Cerebellar cortex (tissue), 1 donor: ENCODE measurements around the gene DQX1.
A peak's percentile ranks its signal among the peaks of the same experiment; 100 is the strongest.

Experiments used
- DNase-seq: peaks from one replicate; pipeline ENCODE4 v3.0.0-alpha.2; 2015; ENCODE audit warnings: low spot score

Gene DQX1

DNA sequence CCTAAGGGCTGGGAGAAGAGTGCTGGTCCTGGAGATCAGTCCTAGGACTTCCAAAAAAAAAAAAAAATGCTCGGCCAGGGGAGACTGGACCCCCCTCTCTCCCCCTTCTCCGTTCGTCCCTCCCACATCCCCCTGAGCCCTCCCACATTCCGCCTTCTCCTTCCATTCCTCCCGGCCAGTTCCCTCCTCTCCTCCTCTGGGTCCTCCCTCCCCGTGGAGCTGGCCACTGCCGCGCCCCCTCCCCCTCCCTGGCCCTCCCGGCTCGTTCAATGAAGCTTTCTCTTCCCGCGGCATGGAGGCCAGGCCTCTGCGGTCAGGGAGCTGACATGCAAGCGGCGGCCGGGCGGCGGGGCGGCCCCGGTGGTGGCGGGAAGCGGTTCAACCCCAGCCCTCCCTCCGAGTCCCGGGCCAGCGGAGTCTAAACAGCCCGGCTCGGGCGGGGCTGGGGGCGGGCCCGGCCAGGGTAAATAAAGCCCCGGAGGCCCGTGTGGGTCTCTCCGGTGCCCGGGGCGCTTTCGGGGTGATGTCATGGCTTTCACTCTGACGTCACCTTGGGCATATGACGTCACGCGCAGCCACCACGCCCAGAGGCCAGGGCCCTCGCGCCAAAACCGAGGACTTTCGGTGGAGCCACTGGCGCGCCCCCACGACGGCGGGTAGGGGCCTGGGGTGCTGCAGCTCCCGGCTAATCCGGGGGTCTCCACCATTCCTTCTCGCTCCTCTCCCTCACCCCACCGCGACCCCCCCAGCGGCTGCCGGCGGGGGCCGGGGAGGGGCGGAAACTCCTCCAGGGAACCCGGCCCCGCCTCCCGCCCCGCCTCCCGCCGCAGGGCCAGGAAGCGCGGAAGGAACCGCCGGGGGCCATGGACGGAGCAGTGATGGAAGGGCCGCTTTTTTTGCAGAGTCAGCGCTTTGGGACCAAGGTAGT, 28.1 kb upstream of the DQX1 start, which contains the start of the genes DOK1 and LOXL3:
DOK1 (plus strand) TSS at position 829 of the 928 bp plus-strand sequence; CDS start at position 864, 35 bp downstream.
LOXL3 (minus strand) TSS at position 51 of the 928 bp plus-strand sequence. CDS start 1,308 bp downstream, outside the sequence.
- peak; percentile 67 for DNase-seq

DNA sequence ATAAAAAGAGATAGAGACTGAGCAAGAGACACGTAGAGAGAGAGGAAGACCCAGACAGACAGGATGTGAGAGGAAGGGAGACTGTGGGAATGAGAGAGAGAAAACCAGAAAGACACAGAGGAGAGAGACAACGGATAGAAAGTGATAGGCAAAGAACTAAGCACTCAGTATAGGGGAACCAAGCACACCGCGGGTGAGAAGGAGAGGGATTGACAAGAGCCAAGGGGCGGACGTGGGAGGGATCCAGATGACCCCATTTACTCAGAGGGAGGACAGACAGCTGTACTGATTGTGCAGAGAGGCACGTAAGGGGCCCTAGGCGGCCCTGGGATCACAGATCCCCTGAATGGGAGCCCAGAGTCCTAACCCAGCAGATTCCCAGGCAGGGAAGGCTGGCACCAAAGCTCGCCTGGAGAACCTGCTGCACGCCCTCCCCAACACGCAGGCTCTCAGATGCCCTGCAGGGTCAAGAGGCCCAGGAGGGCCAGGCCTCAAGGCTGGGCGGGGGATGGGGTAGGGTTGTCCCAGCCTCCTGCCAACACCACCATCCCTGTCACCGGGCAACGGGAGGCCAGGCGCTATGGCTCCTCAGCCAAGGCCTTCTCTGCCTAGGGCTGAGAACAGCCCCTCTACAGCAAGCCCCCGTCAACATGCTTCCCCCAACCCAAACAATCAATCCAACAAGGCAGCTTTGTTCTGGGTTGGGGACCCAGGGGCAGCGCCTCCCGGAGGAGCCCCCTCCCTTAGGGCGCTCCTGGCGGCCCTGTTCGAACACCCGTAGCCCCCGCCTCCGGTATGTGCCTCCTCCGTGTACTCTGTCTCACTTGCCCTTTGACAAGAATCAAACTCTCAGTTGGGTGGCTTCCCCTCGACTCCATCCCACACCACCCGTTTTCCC, 27.1 kb upstream of the DQX1 start:
- no peak for DNase-seq

DNA sequence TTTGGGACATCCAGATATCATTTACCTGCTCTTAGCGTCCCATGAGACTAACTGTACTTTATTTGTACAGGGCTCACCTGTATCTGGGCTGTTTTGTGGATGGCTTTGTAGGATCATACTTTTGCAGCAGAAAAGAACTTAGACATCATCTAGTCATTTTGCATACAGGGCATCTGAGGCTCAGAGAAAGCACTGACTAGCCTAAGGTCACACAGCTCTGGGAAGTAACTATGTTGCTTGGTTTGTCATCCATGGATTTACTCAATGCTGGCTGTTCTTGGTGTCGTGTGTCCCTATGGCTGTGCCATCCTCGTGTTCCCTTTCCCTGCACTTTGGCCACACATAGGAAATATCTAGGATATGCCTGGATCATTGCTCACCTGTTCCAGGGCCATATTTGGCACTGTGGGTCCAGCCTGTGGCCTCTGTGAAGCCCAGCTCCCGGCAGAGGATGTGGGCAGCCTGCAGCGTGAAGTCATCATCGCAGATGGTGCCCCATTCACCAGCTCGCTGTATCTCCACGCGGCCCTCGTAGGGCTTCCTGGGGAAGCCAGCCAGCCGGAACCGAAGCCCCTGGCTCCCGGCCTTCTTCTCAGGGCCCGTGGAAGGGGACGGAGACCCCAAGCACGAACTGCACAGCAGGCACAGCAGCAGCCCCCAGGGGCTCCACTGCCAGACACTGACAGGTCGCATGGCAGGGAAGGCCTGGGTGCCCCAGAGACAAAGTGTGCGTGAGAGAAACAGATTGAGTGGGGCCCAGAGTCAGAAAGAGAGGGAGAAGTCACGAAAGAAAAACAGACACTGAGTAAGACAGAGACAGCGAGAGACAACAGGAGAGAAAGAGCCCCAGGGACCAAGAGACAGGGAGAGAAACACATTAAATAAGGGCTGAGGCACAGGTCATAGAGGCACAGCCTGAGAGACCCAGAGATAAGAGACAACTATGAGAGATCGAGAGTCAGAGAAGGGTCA, 26.2 kb upstream of the DQX1 start:
- DNase-seq, result no peak

DNA sequence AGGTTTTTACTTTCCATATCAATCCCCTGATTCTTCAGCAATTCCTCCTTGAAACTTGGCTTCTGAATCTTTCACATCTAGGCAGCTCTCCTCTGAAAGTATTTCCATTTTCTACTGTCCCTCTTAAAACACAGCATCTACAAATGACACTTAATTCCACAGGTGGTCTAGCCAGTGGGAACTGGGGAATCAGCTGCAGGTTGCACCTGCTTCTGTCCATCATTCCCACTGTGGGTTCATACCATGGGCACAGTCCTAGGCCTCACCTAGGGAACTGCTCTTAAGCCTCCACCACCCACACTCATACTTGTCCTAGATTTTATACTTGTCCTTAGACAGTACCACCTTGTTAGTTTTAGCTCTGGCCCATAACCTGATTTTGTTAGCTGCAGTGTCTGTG, 25.5 kb upstream of the DQX1 start:
- no peak for DNase-seq

DNA sequence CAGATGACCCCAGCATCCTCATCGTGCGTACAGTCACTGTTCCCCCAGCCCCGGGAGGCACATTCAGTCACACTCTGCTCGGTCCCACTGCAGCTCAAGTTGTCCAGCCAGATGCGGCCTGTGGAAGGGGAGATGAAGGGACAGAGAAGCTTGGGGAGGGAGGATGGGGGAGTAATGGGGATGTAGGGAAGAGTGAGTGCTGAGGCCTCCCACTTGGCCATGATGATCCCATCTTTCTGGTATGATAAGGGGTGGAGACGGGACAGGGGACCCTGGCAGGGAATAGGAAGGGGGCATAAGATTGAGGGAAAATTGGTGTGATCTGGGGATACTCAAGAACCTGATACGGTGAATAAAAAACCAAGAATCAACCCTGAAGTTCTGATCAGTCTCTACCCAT, 24.2 kb upstream of the DQX1 start:
- DNase-seq, result no peak

DNA sequence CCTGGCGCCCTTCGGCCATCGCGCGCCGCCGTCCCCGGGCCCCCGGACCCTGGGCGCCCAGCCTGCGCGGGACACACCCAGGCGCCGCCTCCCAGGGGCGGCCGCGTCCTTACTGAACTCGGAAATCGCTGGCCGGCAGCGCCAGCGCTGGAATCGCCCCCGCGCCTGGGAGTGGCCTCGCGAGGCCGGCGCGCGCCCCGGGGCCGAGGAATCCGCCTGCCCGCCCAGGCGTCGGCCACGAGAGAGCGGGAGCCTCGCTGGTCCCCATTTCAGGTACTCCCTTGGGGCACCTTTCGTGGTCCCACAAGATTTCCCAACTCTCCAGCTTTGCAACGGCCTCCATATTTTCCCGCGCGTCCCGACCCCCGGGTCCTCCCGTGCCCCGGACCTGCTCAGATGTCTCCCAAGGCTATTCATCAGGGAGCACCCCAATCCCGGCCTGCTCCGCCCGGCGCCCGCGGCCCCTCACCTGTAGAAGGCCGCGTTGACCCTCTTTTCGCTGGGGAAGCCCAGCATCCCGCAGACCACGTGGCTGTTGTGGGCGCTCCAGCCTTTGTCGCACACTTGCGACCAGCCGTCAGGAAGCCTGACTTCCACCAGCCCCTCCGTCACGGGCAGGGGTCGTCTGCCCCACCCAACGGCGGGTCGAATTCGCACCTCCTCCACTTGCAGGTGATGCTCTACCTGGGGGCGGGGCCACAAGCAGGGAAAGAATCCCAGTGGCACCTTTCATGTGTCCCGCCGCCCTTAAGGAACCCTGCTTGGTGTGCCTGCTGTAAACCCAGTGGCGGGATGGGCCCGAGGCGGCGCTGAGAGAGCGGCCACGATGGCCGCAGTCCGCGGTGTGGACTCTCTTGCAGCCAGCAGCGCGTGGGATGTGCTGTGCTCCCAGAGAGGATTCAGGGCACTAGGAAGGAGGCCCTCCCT, 23.1 kb upstream of the DQX1 start:
- DNase-seq, result no peak

DNA sequence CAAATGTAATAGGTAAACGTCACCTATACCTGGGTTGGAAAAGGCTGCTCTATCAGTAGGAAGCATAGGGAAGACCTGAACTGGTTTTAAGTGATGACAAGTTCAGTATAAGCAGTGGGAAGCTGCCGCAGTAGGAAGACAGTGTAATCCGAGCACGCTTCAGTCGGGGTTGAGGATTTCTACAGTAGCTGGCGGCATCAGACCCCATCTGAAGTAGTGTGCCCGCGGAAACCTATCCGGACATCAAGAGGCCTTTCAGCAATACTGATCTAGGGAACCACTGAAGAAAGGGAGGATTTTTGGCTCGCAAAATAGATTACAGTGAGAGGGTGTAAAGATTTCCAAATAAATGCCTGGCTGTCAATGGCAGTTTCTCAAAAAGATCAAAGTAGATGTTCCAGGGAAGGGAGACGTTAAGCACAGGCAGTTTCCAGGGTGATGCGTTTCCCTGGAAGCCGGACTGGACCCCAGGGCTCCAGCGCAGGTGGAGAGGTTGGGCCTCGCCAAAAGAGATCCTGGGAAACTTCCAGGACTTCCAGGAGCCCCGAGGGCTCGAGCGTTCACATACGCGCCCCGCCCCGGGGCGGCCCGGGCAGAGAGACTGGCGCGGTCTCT, 22.4 kb upstream of the DQX1 start:
- DNase-seq, result no peak

DNA sequence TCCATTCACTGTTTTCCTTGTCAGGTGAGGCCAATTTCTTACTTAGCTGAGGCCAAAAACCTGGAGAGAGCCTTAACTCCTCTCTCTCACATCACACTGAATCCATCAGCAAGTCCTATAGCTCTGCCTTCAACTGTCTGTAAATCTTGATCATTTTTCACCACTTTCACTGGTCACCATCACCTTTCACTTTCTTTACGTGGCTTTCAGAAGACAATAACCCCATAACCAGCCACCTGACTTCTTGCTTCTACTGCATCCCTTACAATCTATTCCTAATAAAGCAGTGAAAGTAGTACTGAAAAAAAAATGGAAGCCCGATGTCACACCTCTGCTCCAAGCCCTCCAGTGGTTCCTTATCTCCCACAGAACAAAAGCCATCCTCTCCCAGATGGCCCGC, 20.0 kb upstream of the DQX1 start:
- DNase-seq, result no peak

DNA sequence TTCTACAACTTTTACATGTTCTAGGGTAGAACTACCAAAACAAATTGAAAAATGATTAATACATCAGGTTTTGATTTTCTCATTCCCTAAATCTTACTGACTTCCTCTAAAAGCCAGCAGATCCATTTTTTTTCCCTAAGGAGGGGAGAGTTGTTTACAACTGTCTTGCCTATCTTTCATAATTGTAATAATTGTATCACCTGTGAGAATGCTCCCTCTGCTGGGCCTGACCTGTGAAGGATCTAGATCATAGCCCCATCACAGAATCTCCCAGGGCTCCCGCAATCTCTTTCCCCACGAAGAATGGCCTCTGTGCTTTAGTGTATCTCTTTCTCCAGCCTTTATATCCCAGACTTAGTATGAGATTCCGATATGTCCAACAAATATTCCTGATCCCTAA, 18.6 kb upstream of the DQX1 start:
- DNase-seq, result no peak

DNA sequence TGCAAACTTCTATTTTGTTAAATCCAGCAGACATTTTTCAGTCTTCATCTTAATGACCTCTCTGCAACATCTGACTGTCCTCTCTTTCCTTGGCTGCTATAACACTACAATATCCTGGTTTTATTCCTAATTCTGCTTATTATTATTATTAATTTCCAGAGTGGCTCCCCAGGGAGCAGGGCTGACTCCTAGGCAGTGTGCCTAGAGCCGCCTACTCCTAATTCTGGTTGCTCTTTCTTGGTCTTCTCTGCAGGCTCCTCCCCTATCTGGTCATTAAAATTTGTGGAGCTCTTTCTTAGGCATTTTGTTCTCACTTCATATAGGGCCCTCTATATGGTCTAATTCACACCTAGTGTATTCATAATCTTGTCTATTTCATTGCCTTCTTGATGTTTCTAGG, 16.9 kb upstream of the DQX1 start:
- no peak for DNase-seq

DNA sequence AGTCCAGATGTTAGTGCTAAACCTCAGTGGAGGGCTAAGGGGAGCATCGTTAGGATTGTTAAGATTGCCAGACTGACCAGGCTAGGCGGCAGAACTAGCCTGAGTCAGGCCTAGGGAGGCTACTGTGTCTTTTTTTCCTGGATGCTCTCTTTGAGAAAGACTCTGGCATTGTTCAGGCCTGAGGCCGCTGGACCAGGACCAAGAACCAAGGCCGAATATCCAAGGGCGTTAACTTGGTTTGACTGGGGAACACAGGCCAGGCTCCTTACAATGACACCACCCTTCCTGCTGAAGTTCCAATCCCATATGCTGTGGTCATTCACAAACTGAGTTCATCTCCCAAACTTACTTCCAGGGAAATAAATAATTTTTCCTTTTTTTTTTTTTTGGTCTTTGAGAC, 14.3 kb upstream of the DQX1 start:
- DNase-seq, result no peak

DNA sequence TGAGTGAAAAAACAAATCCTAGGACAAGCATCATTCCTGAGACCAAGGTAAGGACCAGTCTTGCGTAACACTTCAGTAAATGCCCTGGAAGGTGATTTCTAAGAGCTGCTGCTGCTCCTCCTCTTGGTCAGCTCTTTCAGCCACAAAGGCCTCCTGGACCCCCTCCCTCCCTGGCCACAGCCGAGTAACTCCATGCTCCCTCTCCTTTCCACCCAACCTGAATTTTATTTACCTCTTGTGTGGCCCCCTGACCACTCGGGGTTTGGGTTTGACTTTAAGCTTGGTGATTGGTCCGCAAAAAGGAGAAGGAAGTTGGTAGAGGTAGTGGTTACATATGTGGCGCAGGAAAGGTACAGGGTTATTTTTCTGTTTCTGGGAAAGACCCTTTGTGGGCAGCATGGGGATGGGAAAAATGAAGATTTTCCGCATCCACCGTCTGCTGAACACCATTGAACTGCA, 12.9 kb upstream of the DQX1 start:
- DNase-seq, result no peak

DNA sequence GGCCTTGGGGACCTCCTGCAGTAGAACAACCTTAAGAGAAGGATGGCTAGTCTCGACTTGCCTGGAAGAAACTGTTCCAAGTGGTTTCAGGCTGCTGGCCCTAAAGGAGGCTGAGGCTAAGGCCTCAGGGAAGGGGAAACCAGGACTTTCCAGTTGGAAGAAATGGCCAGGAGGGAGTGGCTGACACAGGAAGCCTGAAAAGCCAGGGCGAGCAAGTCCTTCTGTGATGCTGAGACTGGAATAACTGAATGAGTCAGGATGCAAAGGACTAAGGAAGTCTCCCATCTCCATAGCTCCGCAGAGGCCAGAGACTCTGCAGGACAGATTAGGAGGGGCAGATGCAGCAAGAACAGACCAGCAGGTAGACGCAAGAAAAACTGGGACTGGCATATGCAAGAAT, 11.1 kb upstream of the DQX1 start:
- no peak for DNase-seq

DNA sequence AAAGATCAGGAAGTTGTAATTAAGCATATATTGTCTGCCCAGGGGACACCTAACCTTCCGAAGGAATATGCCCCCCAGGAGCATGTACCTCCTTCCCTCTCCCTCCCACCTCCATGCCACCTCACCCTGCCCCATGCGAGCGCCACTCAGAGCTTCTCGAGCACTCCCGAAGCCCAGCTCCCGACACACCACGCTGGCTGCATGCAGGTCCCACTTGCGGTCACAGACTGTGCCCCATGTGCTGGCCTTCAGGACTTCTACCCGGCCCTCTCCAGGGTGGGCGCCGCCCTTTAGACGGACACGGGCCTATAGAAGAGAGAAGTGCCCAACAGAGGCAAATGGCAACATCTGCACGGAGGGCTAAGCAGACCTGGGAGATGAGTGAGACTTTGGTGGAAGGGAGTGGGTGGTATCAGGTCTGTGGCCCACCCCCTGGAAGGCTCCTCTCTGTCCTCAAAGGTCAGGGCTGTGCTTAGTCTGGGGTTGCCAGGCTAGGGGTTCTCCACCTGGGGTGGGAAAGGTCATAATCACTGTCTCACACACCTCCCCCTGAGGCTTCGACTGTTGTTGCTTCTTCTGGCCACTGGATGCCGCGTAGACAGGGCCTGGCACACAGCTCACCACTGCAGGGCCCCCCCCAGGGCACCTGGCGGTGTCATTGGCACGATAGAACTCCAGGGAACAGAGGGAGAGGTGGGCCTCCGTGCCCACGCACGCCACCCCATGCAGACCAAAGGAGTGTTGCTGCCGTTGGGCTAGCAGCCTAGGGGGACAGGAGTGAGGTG, 10.3 kb upstream of the DQX1 start:
- no peak for DNase-seq

DNA sequence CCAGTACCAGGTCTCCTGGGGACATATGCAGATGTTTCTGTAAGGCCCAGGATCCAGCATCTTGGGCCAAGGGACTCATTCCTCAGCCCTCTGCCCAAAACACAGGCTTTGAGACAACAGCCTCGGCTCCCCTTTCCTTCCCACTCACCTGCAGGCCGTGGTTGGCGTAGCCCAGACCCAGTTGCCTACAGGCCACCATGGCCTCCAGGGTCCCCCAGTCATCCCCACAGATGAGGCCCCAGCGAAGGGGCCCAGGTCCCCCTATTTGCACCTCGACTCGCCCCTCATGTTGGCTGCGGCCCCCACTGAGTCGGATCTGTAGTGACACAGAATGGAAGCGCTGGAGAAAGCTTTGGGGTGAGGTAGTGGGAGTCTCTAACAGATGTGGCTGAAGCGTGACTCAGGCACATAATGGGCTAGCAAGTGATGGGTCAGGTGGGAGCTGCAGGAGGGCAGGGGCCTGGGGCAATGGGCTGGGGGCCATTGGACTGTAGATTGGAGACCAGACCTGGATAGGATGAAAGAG, 9.5 kb upstream of the DQX1 start:
- no peak for DNase-seq

DNA sequence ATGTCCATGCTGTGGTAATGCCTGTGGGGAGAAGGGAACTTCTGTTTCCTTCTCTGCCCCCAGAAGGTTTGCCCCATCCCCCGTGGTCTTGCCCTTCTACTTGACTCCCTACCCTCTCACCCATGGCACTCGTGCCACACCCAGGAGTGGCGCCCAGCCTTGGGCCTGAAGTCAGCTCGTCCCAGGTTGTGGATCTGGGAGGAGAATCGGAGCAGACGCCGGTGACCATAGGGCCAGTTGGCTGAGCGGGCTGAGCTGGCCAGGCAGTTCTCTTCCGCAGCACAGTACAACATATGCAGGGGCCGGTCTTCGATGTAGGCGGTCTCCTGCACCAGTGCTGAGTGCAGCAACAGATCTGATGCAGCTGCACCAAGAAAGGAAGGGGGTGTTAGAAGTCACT, 8.4 kb upstream of the DQX1 start:
- no peak for DNase-seq

DNA sequence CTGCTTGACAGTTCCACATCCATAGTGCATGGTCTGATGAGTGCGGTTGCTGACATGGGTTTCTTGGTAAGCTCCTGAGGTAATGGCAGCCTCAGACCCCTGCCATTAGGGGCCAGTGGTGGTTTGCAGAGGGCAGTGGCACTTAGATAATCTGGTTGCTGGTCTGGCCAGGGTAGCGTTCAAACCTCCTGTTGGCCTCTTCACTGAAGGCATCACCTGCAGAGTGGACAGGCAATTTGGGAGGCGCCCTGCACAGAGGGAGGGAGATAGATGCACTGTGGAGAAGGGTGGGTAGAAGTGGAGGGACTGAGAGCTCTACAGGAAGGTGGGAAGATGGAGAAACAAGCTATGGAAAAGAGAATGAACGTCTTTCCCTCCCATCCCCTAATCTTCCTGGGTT, 7.4 kb upstream of the DQX1 start:
- DNase-seq, result no peak

DNA sequence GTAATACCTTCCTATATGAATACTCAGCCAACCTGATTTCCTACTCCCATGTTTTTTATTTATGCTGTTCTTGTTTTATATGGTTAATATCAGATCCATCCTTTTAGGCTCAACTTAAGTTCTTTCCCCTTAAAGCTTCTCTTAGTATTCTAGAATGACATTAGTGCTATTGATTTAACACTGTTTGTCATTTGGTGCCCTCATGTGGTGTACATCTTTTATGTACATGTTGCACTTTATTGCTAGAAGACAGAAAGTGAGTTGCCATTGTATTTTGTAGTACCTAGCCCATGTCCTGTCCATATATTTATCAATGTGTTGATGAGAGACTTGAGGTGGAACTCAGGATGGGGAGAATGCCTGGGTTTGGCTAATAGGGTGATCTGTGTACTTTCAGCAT, 6.2 kb upstream of the DQX1 start:
- DNase-seq, result peak; percentile 55

DNA sequence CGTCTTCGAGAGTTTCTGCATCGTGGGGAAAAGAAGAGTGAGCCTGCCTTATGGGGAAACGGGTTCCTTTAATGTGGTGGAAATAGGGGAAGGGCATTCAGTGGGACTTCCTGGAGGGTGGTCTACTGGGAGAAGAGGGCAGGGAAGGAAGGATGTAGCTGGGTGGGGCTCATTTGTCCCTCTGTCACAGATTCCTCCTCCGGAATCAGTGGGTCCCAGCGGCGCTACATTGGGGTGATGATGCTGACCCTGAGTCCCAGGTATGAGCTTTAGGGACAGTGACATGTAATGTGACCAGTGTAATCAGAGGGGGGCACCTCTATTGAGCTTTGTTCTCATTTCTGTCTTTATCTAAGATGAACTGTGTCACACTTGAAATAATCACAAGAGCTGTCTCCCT, 5.6 kb upstream of the DQX1 start:
- DNase-seq, result no peak
